GM21737 (cell line): ENCODE measurements around the gene ALDH16A1.
A peak's percentile ranks its signal among the peaks of the same experiment; 100 is the strongest.

Experiments
- ATAC-seq: cut with Tn5 transposase; IDR thresholded peaks from one replicate; pipeline ENCODE4 v1.9.1; 2021; ENCODE audit warnings: mild to moderate bottlenecking, moderate library complexity; ENCODE audit not compliant: unreplicated experiment

Gene ALDH16A1

GRCh38 chr19:49453013-49453756 lies at the start of gene ALDH16A1:
Gene ALDH16A1 (plus strand): TSS chr19:49453225. CDS start chr19:49453332, 107 bp downstream.
- ATAC-seq = peak; percentile 78

- ATAC-seq = no peak
These were observed 49.4 kb upstream of the ALDH16A1 start for GRCh38 chr19:49403404-49404187.

DNA sequence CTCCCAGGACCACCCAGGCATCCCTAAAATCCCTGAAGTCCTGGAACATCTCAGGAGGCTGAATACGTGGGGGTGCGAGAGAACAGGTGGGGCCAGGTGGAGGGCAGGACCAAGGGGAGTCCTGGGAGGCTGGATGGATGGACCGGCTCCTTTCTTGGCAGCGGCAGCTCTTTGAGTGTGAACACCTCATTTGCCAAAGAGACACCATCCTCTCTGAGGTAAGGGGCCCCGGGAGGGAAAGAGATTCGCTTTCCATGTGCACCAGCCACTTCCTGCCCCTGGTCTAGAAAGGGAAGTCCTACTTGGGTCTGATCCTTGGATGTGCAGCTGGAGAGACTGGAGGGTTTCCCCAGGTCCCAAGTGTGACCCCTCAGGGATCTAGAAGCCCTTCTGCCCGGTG lies 45.9 kb upstream of the ALDH16A1 start:
- ATAC-seq = no peak

- no peak for ATAC-seq
These were observed 45.5 kb upstream of the ALDH16A1 start for GRCh38 chr19:49407482-49408015.

DNA sequence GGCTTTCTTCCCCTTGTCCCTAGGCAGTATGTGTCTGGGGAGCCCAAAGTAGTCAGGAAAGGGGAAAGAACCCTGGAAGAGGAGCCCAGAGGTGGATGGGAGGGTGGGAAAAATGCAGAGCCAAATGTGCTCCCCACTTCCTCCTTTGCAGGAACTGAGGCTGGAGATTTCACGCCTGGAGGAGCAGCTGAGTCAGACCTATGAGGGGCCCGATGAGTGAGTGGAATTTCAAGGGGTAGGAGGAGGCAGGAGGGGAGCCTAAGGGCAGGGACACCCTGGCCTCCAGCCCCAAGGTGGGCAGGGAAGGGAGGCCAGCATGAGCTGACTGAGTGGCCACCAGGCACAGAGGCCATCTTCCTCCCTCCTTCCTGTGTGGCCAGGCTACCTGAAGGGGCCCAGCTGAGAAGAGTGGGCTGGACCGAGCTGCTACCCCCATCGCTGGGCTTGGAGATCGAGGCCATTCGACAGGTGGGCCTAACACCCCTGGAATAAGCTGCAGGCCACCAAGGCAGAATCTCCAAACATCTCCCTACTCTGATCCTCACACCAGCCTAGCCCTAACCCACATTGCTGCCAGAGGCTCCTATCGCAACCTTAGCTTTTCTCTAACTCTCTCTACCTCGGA lies 44.1 kb upstream of the ALDH16A1 start:
- ATAC-seq = no peak

DNA sequence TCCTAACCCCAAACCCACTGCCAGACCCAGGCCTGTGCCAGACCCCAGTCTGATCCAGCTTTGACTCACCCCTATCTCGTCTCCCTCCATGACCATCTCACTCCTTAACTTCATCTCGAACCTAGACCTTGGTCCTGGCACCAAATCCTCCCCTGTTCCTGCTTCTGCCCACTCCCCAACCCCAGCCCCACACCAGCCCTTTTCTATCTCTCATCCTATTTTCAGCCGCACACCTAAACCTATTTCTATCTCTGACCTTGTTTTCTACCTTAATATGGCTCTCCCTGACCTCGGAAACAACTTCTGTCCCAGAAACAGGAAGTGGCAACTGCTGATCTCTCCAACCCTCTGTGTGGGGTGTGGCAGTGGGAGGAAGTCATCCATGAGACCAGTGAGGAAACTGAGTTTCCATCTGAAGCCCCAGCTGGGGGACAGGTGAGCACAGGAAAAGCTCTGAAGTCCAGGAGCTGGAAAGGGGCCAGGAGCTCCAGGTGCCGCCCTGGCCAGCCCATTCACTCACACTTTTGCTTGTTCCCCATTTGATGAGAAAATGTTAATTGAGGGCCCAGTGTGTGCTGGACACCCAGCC lies 43.5 kb upstream of the ALDH16A1 start:
- ATAC-seq = no peak

GRCh38 chr19:49411681-49412326 lies 41.2 kb upstream of the ALDH16A1 start:
- ATAC-seq = no peak

DNA sequence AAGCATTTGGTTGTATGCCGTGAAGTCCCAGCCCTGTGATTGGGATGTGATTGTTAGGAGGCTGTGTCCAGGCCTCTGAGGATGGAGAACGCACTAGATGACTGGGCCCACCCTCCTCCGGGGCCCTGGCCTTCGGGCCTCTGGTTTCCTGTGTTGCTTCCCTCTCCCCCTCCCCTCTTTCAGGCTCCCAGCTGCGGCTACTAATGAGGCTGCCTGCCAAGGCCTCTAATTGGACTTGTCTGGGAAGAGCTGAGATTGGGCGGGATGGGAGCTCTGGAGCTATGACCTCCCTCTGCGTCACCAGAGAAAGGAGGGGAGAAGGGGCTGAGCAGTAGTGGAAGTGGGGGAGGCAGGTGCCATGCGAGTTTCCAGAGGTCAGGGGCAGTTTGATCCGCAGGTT lies 39.7 kb upstream of the ALDH16A1 start:
- ATAC-seq = no peak

DNA sequence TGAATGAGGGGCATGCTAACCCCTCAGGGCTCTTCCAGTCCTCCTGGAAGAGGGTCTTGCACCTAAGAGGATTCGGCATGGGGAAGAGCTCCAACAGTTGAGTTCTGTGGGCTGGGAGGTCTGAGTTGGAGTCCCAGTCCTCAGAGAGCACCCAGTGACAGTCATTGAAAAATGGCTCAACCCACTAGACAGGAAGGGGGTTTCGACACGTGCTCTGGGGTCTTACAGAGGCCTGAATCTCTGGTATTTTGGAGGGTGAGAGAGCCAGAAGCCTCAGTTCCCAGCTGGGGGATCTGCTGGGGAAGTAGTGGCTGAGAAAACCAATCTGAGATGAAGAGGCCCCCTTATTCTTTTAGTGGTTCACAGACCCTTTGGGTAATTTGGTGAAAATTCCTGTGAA lies 38.8 kb upstream of the ALDH16A1 start:
- no peak for ATAC-seq

- ATAC-seq = no peak
These were observed 37.8 kb upstream of the ALDH16A1 start for GRCh38 chr19:49415102-49415809.

DNA sequence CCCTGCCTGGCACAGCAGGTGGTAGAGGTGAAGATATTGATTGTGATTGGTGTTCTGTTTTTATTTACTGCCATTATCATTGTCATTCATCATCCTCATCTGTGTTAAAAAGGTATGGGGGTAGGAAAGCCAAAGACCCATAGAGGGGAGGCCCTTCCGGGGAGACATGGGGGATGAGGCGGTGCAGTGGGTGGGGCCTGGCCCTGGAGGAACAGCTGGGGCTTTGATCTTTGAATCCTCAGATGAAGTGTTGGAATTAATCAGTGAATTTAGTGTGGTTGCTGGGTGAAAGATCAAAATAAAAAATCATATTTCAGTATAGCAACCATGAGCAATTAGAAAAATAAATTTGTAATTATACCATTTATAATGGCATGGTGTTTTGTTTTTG lies 37.2 kb upstream of the ALDH16A1 start:
- ATAC-seq = no peak

GRCh38 chr19:49417088-49417487 lies 35.9 kb upstream of the ALDH16A1 start:
- ATAC-seq = no peak

DNA sequence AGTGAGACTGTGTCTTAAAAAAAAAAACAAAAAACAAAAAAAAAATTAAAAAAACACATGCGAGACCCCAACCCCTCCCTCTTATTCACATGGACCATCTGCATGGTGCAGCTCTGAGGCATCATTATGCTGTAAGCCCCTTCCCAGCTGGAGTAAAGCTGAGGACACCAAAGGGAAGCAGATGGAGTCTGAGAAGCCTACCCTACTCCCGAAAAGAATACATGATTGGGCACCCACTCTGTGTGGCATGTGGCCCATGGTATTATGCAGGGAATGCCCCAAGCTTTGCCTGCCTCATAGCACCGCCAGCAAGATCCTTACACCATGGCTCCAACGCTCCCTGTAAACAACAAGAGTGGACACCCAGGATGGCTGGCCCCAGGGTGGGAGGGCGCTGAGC lies 34.5 kb upstream of the ALDH16A1 start:
- no peak for ATAC-seq

DNA sequence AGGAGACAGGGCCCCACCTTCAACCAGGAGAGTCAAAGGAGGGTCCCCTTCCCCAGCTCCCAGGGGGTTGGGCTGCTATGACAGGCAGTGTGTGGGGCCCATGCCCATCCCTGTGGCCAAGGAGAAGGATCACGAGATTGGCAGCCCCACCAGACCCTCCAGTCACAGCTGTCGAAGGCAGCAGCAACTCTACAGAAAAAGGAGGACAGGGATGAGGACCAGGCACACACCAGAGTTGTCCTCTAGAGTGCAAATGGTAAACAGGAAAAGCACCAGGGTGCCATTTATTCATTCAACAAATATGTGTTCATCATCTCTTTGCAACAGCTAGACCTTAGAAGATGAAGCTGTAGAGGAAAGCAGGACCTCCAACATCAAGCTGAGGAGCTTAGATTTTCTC lies 33.9 kb upstream of the ALDH16A1 start:
- no peak for ATAC-seq

- ATAC-seq = no peak
These were observed 32.8 kb upstream of the ALDH16A1 start for GRCh38 chr19:49420227-49420626.

- no peak for ATAC-seq
These were observed 31.8 kb upstream of the ALDH16A1 start for GRCh38 chr19:49421039-49421877.

- no peak for ATAC-seq
These were observed 31.2 kb upstream of the ALDH16A1 start for GRCh38 chr19:49421878-49422202.

GRCh38 chr19:49422407-49423070 lies 30.5 kb upstream of the ALDH16A1 start:
- no peak for ATAC-seq
